Lower lobe of right lung (tissue), 2 donors: Measurements from ENCODE around the gene FAM120A. TPM values are rescaled to one million over a fixed set of nuclear protein-coding genes. Genes with fewer than 3 reads are reported as not detected.

ENCODE experiments used
- ATAC-seq, 2 donors: fragments of 200-7000 bp; cut with Tn5 transposase; one replicate each; pipeline ENCODE4 v1.9.1; 2020 to 2022; ENCODE audit warnings: mild to moderate bottlenecking in 2 of 2, moderate library complexity in 2 of 2
- DNase-seq: peaks from one replicate; pipeline ENCODE4 v3.0.0-alpha.2; 2020
- H3K27ac ChIP-seq: fragments of 200-600 bp; one replicate; pipeline ENCODE4 v1.8.0; 2022
- H3K27me3 ChIP-seq: fragments of 200-600 bp; one replicate; pipeline ENCODE4 v1.8.0; 2022; ENCODE audit warnings: low read depth
- H3K36me3 ChIP-seq: fragments of 200-600 bp; one replicate; pipeline ENCODE4 v1.8.0; 2022; ENCODE audit warnings: mild to moderate bottlenecking
- H3K4me1 ChIP-seq: fragments of 200-600 bp; one replicate; pipeline ENCODE4 v1.8.0; 2022
- H3K4me3 ChIP-seq: fragments of 200-600 bp; one replicate; pipeline ENCODE4 v1.8.0; 2022; ENCODE audit warnings: mild to moderate bottlenecking
- H3K9me3 ChIP-seq: fragments of 200-600 bp; one replicate; pipeline ENCODE4 v1.8.0; 2022
- intact Hi-C: fragments of 100-400 bp; cut with DNase I; formaldehyde crosslinking; loops from one replicate; pipeline ENCODE4 v1.11.0; 2022
- total RNA-seq: library from RNA; stranded (reverse); fragmentation: NEBNext Ultra II Directional; extraction: Animal tissue kit (Norgen Biotek cat#: 25700); gene quantifications from one replicate; pipeline ENCODE4 v1.2.1, GENCODE V29; 2021
- TF ChIP-seq, protein P1 (sequence below): fragments of 200-600 bp; IDR thresholded peaks from one replicate; pipeline ENCODE4 v1.8.0; 2022; ENCODE audit warnings: antibody characterized with exemption, mild to moderate bottlenecking
- donor health status: DM: no; HTN: yes; CAD: no; lungs with severe emphysema.

Gene FAM120A
- total RNA-seq, 1 donor from 2014 or later = 114 TPM

DNA sequence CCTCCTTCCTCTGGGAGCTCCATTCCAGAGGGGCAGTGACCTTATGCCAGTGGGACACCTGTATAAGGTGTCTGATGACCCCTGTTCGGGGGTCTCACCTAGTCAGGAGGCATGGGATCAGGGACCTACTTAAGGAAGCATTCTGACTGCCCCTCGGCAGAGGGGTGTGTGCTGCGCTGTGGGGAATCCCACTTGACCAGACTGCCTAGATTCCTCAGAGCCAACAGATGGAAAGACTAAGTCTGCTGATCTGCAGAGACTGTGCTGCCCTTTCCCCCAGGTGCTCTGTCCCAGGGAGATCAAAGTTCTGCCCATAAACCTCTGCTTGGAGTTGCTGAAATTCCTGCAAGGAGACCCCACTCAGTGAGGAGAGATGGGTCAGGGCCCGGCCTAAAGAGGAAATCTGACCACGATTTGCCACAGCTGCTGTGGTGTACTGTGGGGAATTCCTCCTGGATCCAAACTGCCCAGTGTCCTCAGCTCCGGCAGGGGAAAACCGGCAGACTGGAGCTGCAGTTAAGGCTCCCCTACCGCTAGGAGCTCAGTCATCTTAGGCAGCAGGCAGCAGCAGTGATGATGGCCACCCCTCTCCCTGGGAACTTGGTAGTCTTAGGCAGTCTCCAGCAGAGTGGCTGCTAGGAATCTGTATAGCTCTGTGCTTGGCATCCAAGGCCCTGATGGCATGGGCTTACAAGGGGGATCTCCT, 34.8 kb upstream of the FAM120A start:
- TF ChIP-seq, protein P1, sequence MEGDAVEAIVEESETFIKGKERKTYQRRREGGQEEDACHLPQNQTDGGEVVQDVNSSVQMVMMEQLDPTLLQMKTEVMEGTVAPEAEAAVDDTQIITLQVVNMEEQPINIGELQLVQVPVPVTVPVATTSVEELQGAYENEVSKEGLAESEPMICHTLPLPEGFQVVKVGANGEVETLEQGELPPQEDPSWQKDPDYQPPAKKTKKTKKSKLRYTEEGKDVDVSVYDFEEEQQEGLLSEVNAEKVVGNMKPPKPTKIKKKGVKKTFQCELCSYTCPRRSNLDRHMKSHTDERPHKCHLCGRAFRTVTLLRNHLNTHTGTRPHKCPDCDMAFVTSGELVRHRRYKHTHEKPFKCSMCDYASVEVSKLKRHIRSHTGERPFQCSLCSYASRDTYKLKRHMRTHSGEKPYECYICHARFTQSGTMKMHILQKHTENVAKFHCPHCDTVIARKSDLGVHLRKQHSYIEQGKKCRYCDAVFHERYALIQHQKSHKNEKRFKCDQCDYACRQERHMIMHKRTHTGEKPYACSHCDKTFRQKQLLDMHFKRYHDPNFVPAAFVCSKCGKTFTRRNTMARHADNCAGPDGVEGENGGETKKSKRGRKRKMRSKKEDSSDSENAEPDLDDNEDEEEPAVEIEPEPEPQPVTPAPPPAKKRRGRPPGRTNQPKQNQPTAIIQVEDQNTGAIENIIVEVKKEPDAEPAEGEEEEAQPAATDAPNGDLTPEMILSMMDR = no peak
- Histone ChIP-seq H3K9me3 (peaks cover 7% of the 10 kb centered on the region), H3K4me3 (no peak overlapping the region), H3K27ac (no peak overlapping the region), H3K27me3 (no peaks in the 10 kb centered on the region), H3K4me1 (no peaks in the 10 kb centered on the region), H3K36me3 (no peaks in the 10 kb centered on the region)
- DNase-seq (no peak), ATAC-seq (peak in 1 of 2 donors; percentile 30)
- intact Hi-C loops = no loop called here

DNA sequence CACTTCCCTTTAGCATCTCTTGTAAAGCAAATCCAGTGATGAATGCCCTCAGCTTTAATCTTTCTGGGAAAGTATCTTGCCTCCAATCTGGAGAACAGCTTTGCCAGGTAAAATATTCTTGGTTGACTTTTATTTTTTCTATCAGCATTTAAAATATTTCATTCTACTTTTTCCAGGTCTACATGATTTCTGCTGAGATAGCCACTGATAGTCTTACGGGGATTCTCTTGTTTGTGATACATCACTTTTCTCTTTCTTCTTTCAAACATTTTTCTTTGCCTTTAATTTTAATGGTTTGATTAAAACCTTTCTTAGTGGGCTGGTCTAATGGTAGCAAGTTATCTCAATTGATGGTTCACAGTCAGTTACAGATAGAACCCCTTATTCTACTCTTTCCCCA, 33.9 kb upstream of the FAM120A start:
- no peaks in the 10 kb centered on the region for H3K36me3 ChIP-seq
- intact Hi-C loops = no loop called here
- H3K4me1 ChIP-seq = no peaks in the 10 kb centered on the region
- no peak overlapping the region for H3K4me3 ChIP-seq
- TF ChIP-seq, protein P1 = no peak
- DNase-seq (no peak), ATAC-seq (no peak)
- no peak overlapping the region for H3K27ac ChIP-seq
- H3K9me3 ChIP-seq = peaks cover 7% of the 10 kb centered on the region
- H3K27me3 ChIP-seq = no peaks in the 10 kb centered on the region

- no peak overlapping the region for H3K27ac ChIP-seq
- DNase-seq = no peak
- H3K27me3 ChIP-seq = no peaks in the 10 kb centered on the region
- peaks cover 7% of the 10 kb centered on the region for H3K9me3 ChIP-seq
- intact Hi-C loops = no loop called here
- no peaks in the 10 kb centered on the region for H3K36me3 ChIP-seq
- H3K4me3 ChIP-seq = no peak overlapping the region
- TF ChIP-seq, protein P1 = no peak
- no peaks in the 10 kb centered on the region for H3K4me1 ChIP-seq
- no peak for ATAC-seq
Measured at GRCh38 chr9:93419023-93419422, 32.5 kb upstream of the FAM120A start.

DNA sequence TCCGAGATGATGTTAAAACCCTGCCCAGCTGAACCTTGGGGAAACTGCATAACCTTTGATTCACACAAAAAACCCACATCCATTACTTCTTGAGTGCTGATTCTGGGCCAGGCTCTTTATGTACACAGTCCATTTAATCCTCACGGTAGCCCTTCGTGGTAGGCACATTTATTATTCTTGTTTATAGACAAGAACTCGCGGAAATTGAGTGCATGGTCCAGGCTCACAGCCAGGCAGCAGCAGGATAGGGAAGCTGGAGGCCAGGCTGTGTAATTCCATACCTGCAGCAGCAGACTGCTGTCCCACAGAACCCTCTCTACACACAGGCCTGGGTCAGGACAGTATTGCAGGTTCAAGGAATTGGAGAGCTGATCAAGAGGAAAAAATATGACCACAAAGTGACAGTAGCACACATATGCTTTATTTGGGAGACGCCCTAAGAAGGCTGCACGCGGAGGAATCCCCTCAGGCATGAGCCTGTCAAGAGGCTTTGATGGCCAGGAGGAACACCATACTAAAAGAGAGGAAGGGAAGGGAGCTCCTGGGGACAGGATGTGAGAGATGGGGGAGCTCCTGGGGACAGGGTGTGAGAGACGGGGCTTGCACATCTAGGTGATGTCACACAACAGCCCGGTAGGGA, 28.4 kb upstream of the FAM120A start:
- intact Hi-C loops = no loop called here
- Histone ChIP-seq H3K9me3 (peaks cover 7% of the 10 kb centered on the region), H3K4me3 (no peak overlapping the region), H3K27ac (no peak overlapping the region), H3K36me3 (no peaks in the 10 kb centered on the region), H3K27me3 (no peaks in the 10 kb centered on the region), H3K4me1 (no peaks in the 10 kb centered on the region)
- TF ChIP-seq, protein P1 = no peak
- DNase-seq = no peak
- ATAC-seq = no peak

GRCh38 chr9:93427655-93428379, 23.7 kb upstream of the FAM120A start:
- ATAC-seq = no peak
- no peaks in the 10 kb centered on the region for H3K27me3 ChIP-seq
- H3K4me1 ChIP-seq = no peaks in the 10 kb centered on the region

More at GRCh38 chr9:93427655-93428379, 23.7 kb upstream of the FAM120A start:
- H3K27ac ChIP-seq = no peak overlapping the region
- intact Hi-C loops = no loop called here
- H3K9me3 ChIP-seq = no peaks in the 10 kb centered on the region
- TF ChIP-seq, protein P1 = peak; percentile 23
- no peak overlapping the region for H3K4me3 ChIP-seq
- no peaks in the 10 kb centered on the region for H3K36me3 ChIP-seq
- no peak for DNase-seq
